GM12878 (cell line): ENCODE data around the gene LYL1. TPM values are rescaled to one million over a fixed set of nuclear protein-coding genes. Genes with fewer than 3 reads are reported as not detected.

ENCODE experiments used
- ATAC-seq: fragments of 200-7000 bp; cut with Tn5 transposase; 3 replicates; pipeline ENCODE4 v1.9.1; 2020; ENCODE audit warnings: mild to moderate bottlenecking, moderate library complexity
- BruUV-seq: library from RNA; stranded (reverse); fragments of 400-500 nt; replicated peaks from 2 replicates; lab custom pipeline; 2021; lab: Mats Ljungman, UMichigan
- CTCF ChIA-PET: fragments of 300-600 bp; sonication (Branson Sonifier 250); formaldehyde crosslinking; extraction: SDS; loops from one replicate; lab custom pipeline; 2021; ENCODE audit warnings: inconsistent platforms; lab: Yijun Ruan, JAX
- POLR2A ChIA-PET: fragments of 350-600 bp; formaldehyde crosslinking; extraction: SDS; loops from one replicate; lab custom pipeline; 2021; ENCODE audit warnings: inconsistent platforms; lab: Charles Lee
- RAD21 ChIA-PET: fragments of 300-600 bp; sonication (Branson Sonifier 250); formaldehyde crosslinking; loops from one replicate; lab custom pipeline; 2023; ENCODE audit warnings: antibody characterized with exemption; ENCODE audit not compliant: unreplicated experiment; lab: Charles Lee
- SMC1A ChIA-PET: fragments of 300-600 bp; sonication (Branson Sonifier 250); formaldehyde crosslinking; loops from one replicate; lab custom pipeline; 2023; ENCODE audit not compliant: unreplicated experiment, uncharacterized antibody; lab: Charles Lee
- DNase-seq: peaks from one replicate; pipeline ENCODE4 v3.0.0-alpha.2; 2011; ENCODE audit warnings: low read depth, low spot score
- FAIRE-seq: peaks from 3 replicates; lab custom pipeline; 2011; peaks lifted over from hg19 to GRCh38; lab: Jason Lieb, UNC
- H2AFZ ChIP-seq: 2 replicates; pipeline ENCODE4 v1.6.0; 2011; ENCODE audit warnings: low read depth, low read length, control low read depth; ENCODE audit not compliant: control insufficient read depth
- H3K27ac ChIP-seq: 2 replicates; pipeline ENCODE4 v1.5.1; 2011; ENCODE audit warnings: control low read depth; ENCODE audit not compliant: control insufficient read depth, insufficient read depth
- H3K27me3 ChIP-seq, 2 experiments: replicated peaks in 1 of 2; 2 replicates each; pipeline versions ENCODE4 v1.6.0 to v1.6.1; 2011; ENCODE audit warnings: low read length in 1 of 2; ENCODE audit not compliant: control insufficient read depth in 2 of 2, insufficient read depth in 2 of 2
- H3K36me3 ChIP-seq, 2 experiments: 2 replicates each; pipeline ENCODE4 v1.5.1; 2011; ENCODE audit warnings: low read length in 1 of 2; ENCODE audit not compliant: control insufficient read depth in 2 of 2, insufficient read depth in 2 of 2
- H3K4me1 ChIP-seq: 2 replicates; pipeline ENCODE4 v1.6.1; 2011; ENCODE audit warnings: mild to moderate bottlenecking, low read length, moderate library complexity, mixed read lengths; ENCODE audit not compliant: control insufficient read depth, insufficient read depth
- H3K4me2 ChIP-seq: 2 replicates; pipeline ENCODE4 v1.6.0; 2011; ENCODE audit warnings: control low read depth; ENCODE audit not compliant: control insufficient read depth, insufficient read depth
- H3K4me3 ChIP-seq: fragments of 200-600 bp; sonication (generic); 2 replicates; pipeline ENCODE4 v1.5.1; 2016
- H3K79me2 ChIP-seq: 2 replicates; pipeline ENCODE4 v1.6.0; 2011; ENCODE audit warnings: low read length; ENCODE audit not compliant: control insufficient read depth, insufficient read depth
- H3K9ac ChIP-seq: 2 replicates; pipeline ENCODE4 v1.8.0; 2011; ENCODE audit warnings: low read length, control low read depth, mixed read lengths; ENCODE audit not compliant: control insufficient read depth, insufficient read depth
- H3K9me3 ChIP-seq: replicated peaks from 3 replicates; pipeline ENCODE4 v1.5.1; 2011; ENCODE audit warnings: mild to moderate bottlenecking, low read length; ENCODE audit not compliant: control insufficient read depth, insufficient read depth
- H4K20me1 ChIP-seq: 2 replicates; pipeline ENCODE4 v1.6.0; 2011; ENCODE audit not compliant: control insufficient read depth, insufficient read depth
- PKNOX1 ChIP-seq: fragments of 450-650 bp; IDR thresholded peaks from 2 replicates; pipeline ENCODE4 v1.6.1; 2016; ENCODE audit warnings: mild to moderate bottlenecking
- RELB ChIP-seq: fragments of 450-650 bp; IDR thresholded peaks from 2 replicates; pipeline ENCODE4 v1.6.1; 2017; ENCODE audit warnings: low read depth, mild to moderate bottlenecking, moderate library complexity
- RFX5 ChIP-seq: IDR thresholded peaks from 2 replicates; pipeline ENCODE4 v1.6.1; 2011; ENCODE audit warnings: low read depth, low read length, improper control_type of control experiment
- STAT3 ChIP-seq: IDR thresholded peaks from 2 replicates; pipeline ENCODE4 v1.6.1; 2011; ENCODE audit warnings: low read depth, low read length, improper control_type of control experiment
- TARDBP ChIP-seq: IDR thresholded peaks from 2 replicates; pipeline ENCODE4 v1.6.1; 2016; ENCODE audit warnings: borderline replicate concordance
- ZBED1 ChIP-seq: IDR thresholded peaks from 2 replicates; pipeline ENCODE4 v1.6.1; 2016; ENCODE audit warnings: borderline replicate concordance
- ZNF24 ChIP-seq: fragments of 450-650 bp; IDR thresholded peaks from 2 replicates; pipeline ENCODE4 v1.6.1; 2017; ENCODE audit warnings: antibody characterized with exemption, mild to moderate bottlenecking
- ZNF687 ChIP-seq: fragments of 450-650 bp; IDR thresholded peaks from 2 replicates; pipeline ENCODE4 v1.6.1; 2017; ENCODE audit warnings: mild to moderate bottlenecking, moderate library complexity
- ZSCAN29 ChIP-seq: fragments of 450-650 bp; IDR thresholded peaks from 2 replicates; pipeline ENCODE4 v1.6.1; 2017; ENCODE audit warnings: mild to moderate bottlenecking, moderate library complexity
- WGBS: methylation state at CpG from one replicate; pipeline ENCODE4 v1.1.6; 2016; ENCODE audit warnings: low lambda C conversion rate; ENCODE audit not compliant: insufficient replicate concordance, insufficient coverage; ENCODE audit errors: missing lambda C conversion rate; 5-methylcytosine and 5-hydroxymethylcytosine counted together
- in situ Hi-C: fragments of 300-500 bp; cut with MboI; formaldehyde crosslinking; loops from 9 replicates; pipeline ENCODE4 v1.14.3; 2018; ENCODE audit warnings: mixed read lengths
- intact Hi-C: fragments of 100-400 bp; cut with micrococcal nuclease; formaldehyde crosslinking; loops from one replicate; pipeline ENCODE4 v1.14.2; 2022; ENCODE audit not compliant: unreplicated experiment
- polyA plus RNA-seq, 11 experiments: library from polyadenylated mRNA; depleted of rRNA in 4 of 11; unstranded in 6 of 11; stranded (reverse) in 5 of 11; fragments of >200 nt; fragmentation: Nextera tagmentation in 4 of 11; fragmentation: Illumina TruSeq in 1 of 11; extraction: Ambion mirVana in 4 of 11; extraction: Trizol in 1 of 11; gene quantifications; 1 replicate in 1 of 11; 2 replicates in 10 of 11; pipeline versions ENCODE4 v1.2.1 to v1.2.3, GENCODE V29; 2011 to 2016; ENCODE audit warnings: inconsistent platforms in 2 of 11, missing spikeins in 2 of 11, low read depth in 1 of 11
- total RNA-seq, 4 experiments: library from RNA; depleted of rRNA in 3 of 4; stranded (reverse); fragments of >200 nt in 3 of 4; fragmentation: Illumina TruSeq in 1 of 4; extraction: Trizol in 1 of 4; gene quantifications; 2 replicates each; pipeline versions ENCODE4 v1.2.1 to v1.2.3, GENCODE V29; 2013 to 2021

The LYL1 gene
- total and polyA plus RNA-seq, 10 of the 15 experiments (the other 5 are each of a cell fraction or from before 2014, with no cell fraction given), result 0.10 to 34.8 (median 4.4) TPM

- TF ChIP-seq RELB, result no peak
Observed at GRCh38 chr19:13150931-13151604, 48.4 kb upstream of the LYL1 start (continued).

- H3K27ac ChIP-seq, result peak within 1 kb of the TSS; percentile 97
- peak; percentile 62 for ATAC-seq
- ChIA-PET POLR2A (interaction anchor here (0.7 to 1.7 kb wide), 3 partner anchors 9 to 32 kb away, joined by 3 to 7 read pairs (median 3); partner anchors contain the start of gene NACC1), SMC1A (interaction anchor here (0.8 to 1.4 kb wide), 3 partner anchors 14 to 61 kb away, joined by 3 read pairs; partner anchors contain the start of gene NACC1), RAD21 (interaction anchor here (1.0 to 1.8 kb wide), 6 partner anchors 30 to 111 kb away, joined by 3 to 10 read pairs (median 4); partner anchors contain the start of gene NACC1), CTCF (interaction anchor here (0.6 to 2.1 kb wide), 6 partner anchors 15 to 114 kb away, joined by 3 to 8 read pairs (median 3); partner anchors contain the start of gene NACC1)
- under 1% methylated on average over 39 of the region's 51 CpGs for WGBS
- H3K4me1 ChIP-seq, result peaks cover 4% of the 10 kb centered on the region
- H3K36me3 ChIP-seq, result no peaks in the 10 kb centered on the region; a peak in 1 of 4 replicates
- H3K4me2 ChIP-seq, result peak within 1 kb of the TSS; percentile 92
- BruUV-seq, result no TSS peak
- peak within 1 kb of the TSS; percentile 97 for H3K4me3 ChIP-seq
- peak; percentile 76 for FAIRE-seq
- no peaks in the 10 kb centered on the region for H4K20me1 ChIP-seq
- in situ Hi-C loops, result loop anchor here (10.0 to 25.0 kb wide), 3 partner anchors 694 to 1563 kb away; partner anchors contain the start of genes ACP5 and ZNF627
- H3K9me3 ChIP-seq, result no peaks in the 10 kb centered on the region
- peak within 1 kb of the TSS; percentile 92 for H2AFZ ChIP-seq
- H3K79me2 ChIP-seq, result peaks cover 47% of the 10 kb centered on the region
- DNase-seq, result no peak
- intact Hi-C loops, result loop anchor here (2.0 to 10.0 kb wide), 4 partner anchors 32 to 854 kb away; partner anchors contain the start of genes LYL1, NACC1 and RFX1
- no peaks in the 10 kb centered on the region for H3K27me3 ChIP-seq
- H3K9ac ChIP-seq, result peak within 1 kb of the TSS; percentile 97
- TF ChIP-seq RFX5, result no peak
- no peak for TF ChIP-seq ZBED1
- peak; percentile 58; the same call in 1 of the 2 replicates for TF ChIP-seq RELB
- 0 out of 2 replicates have a peak, but pooled peaks have one; percentile 36 for TF ChIP-seq ZNF24
- no peak for TF ChIP-seq STAT3
- TF ChIP-seq ZNF687, result no peak
- TF ChIP-seq ZSCAN29, result peak; percentile 80
- TF ChIP-seq TARDBP, result peak; percentile 89
- TF ChIP-seq PKNOX1, result peak; percentile 28
Observed at GRCh38 chr19:13150187-13150930, 47.7 kb upstream of the LYL1 start, which contains the start of the genes IER2 and STX10. TSS of gene IER2 (plus strand) at chr19:13150411. CDS start at chr19:13153187, 2,776 bp downstream. TSS of gene STX10 (minus strand) at chr19:13150375. CDS start at chr19:13150173, 202 bp downstream.
